H1 (cell line): Measurements from ENCODE around the gene HOXA11. TPM values are rescaled to one million over a fixed set of nuclear protein-coding genes. Genes with fewer than 3 reads are reported as not detected.

Experiments used
- ASH2L ChIP-seq: fragments of 200-600, 300-600 bp; sonication (generic); IDR thresholded peaks from one replicate; pipeline ENCODE4 v1.7.1; 2017; ENCODE audit warnings: low read length
- CBX8 ChIP-seq: fragments of 300-800, 300-1000 bp; sonication (generic); IDR thresholded peaks from 2 replicates; pipeline ENCODE4 v1.7.1; 2016; ENCODE audit warnings: low read depth, low read length, borderline replicate concordance
- HDAC6 ChIP-seq: IDR thresholded peaks from one replicate; pipeline ENCODE4 v1.7.1; 2012; ENCODE audit warnings: low read depth, mild to moderate bottlenecking, inconsistent platforms, low read length, moderate library complexity
- polyA plus RNA-seq, 7 experiments: library from polyadenylated mRNA; depleted of rRNA in 3 of 7; stranded (reverse) in 5 of 7; unstranded in 2 of 7; fragments of >200 nt in 5 of 7; fragments of 200-250 nt in 2 of 7; gene quantifications; 1 replicate in 5 of 7; 2 replicates in 1 of 7; 4 replicates in 1 of 7; pipeline versions ENCODE4 v1.2.1 to v1.2.3, GENCODE V29; 2011 to 2013; ENCODE audit warnings: missing spikeins in 2 of 7, mixed read lengths in 2 of 7
- total RNA-seq: library from RNA; stranded (reverse); fragmentation: NEBNext Ultra II Directional; extraction: Animal tissue kit (Norgen Biotek cat#: 25700); gene quantifications from 2 replicates; pipeline ENCODE4 v1.2.1, GENCODE V29; 2021

HOXA11 gene
- total and polyA plus RNA-seq, 2 of the 8 experiments (the other 6 are each of a cell fraction or from before 2014, with no cell fraction given), result not detected

GRCh38 chr7:27172315-27172774 is 12.7 kb downstream of the HOXA11 start (continued):
- TF ChIP-seq ASH2L (no peak), CBX8 (peak; percentile 75; the same call in 1 of the 2 replicates), HDAC6 (no peak)
